ENCODE measurements around the gene SEMA3D.

SEMA3D gene

DNA sequence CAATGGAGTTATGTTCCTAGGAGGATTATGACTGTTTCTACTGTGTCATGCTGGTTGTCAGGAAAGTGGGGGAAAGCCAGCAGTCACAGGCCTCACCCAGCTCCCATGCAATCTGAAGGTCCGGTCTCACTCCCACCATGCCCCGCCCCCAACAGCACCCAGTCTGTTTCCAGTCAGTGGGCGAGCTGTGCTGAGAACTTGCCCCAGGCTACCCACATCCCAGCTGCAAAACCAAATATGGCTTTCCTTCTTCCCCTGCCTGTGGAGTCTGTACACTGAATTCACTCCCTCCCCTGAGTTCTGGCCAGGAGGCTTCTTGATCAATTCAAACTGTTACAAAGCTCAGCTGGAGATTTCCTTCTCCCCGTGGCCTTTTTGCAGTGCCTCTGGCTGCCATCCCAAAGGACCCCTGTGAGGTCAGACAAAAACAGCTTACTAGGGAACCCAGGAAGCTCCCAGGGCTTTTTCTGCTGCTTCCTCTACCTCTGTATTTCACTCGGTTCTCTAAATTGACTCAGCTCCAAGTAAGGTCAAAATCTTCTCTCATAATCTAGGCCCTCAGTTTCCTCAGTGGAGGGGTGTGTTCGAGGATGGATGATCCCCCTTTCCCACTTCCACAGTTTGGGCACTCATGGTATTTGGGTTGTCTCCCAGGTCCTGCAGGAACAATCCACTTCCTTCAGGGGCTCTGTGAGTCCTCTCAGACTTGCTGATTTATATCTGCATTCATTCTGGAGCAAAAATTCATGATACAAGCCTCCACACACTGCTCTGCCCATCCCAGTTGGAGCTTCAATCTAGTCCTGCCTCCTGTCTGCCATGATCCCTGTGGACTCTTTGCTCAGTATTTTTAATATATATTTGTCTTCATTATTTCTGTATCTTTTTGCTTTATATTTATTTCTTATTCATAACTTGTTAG lies 205.5 kb downstream of the SEMA3D start:
- Histone ChIP-seq H3K27me3 (ENCODE audit: control insufficient read depth, insufficient read depth, low read length) (no peaks in the 10 kb centered on the region), H3K4me3 (ENCODE audit: low read depth, low read length) (no peak overlapping the region), H3K79me2 (no peaks in the 10 kb centered on the region), H3K4me2 (ENCODE audit: low read length) (no peak overlapping the region), H3K4me1 (no peaks in the 10 kb centered on the region), H3K27ac (no peak overlapping the region), H3K9me3 (ENCODE audit: control insufficient read depth, low read length) (no peaks in the 10 kb centered on the region), H3K9ac (no peak overlapping the region), H3K36me3 (ENCODE audit: control insufficient read depth, insufficient read depth, low read length) (no peaks in the 10 kb centered on the region), H2AFZ (no peak overlapping the region)
- no peak for TF ChIP-seq CTCF (IDR thresholded peaks at IDR 0.05)

DNA sequence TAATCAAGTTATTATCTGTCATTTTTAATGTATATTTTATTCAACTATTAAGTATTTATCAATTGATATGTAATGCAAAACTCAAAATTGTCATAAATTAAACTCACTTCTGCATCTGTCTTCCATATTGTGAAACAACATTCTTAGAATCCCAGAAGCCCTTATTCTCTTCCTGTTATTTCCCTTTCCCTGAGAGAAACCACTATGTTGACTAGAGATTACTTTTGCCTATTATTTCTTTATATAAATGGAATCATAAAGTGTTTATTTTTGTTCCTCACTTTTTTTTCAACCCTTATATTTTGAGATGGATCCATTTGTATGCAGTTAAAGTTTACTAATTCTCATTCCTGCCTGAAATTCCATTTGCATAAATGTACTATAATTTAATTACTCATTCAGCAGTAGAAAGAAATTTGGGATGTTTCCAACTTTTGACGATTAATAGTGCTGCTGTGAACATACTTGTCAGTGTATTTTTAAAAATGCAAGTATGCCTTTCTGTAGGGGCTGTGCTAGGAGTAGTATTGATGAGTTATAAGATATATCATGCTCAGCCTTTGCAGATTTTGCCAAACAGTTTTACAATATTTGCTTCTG lies 211.2 kb downstream of the SEMA3D start:
- no peak overlapping the region for H3K4me2 ChIP-seq (ENCODE audit: low read length)
- H3K79me2 ChIP-seq, result no peaks in the 10 kb centered on the region
- no peaks in the 10 kb centered on the region for H3K36me3 ChIP-seq (ENCODE audit: control insufficient read depth, insufficient read depth, low read length)
- H3K4me1 ChIP-seq, result no peaks in the 10 kb centered on the region
- H2AFZ ChIP-seq, result no peak overlapping the region
- no peaks in the 10 kb centered on the region for H3K9me3 ChIP-seq (ENCODE audit: control insufficient read depth, low read length)
- no peak overlapping the region for H3K27ac ChIP-seq
- TF ChIP-seq CTCF (IDR thresholded peaks at IDR 0.05), result no peak
- H3K4me3 ChIP-seq (ENCODE audit: low read depth, low read length), result no peak overlapping the region
- no peaks in the 10 kb centered on the region for H3K27me3 ChIP-seq (ENCODE audit: control insufficient read depth, insufficient read depth, low read length)
- no peak overlapping the region for H3K9ac ChIP-seq

GRCh38 chr7:84971360-84971759 lies 215.5 kb downstream of the SEMA3D start:
- no peak overlapping the region for H3K4me3 ChIP-seq (ENCODE audit: low read depth, low read length)
- H3K9ac ChIP-seq, result no peak overlapping the region
- H3K27me3 ChIP-seq (ENCODE audit: control insufficient read depth, insufficient read depth, low read length), result no peaks in the 10 kb centered on the region
- TF ChIP-seq CTCF (IDR thresholded peaks at IDR 0.05), result no peak
- H3K36me3 ChIP-seq (ENCODE audit: control insufficient read depth, insufficient read depth, low read length), result no peaks in the 10 kb centered on the region
- H3K27ac ChIP-seq, result no peak overlapping the region
- no peaks in the 10 kb centered on the region for H3K9me3 ChIP-seq (ENCODE audit: control insufficient read depth, low read length)
- H3K4me2 ChIP-seq (ENCODE audit: low read length), result no peak overlapping the region
- H3K4me1 ChIP-seq, result no peaks in the 10 kb centered on the region
- H3K79me2 ChIP-seq, result no peaks in the 10 kb centered on the region
- H2AFZ ChIP-seq, result no peak overlapping the region

DNA sequence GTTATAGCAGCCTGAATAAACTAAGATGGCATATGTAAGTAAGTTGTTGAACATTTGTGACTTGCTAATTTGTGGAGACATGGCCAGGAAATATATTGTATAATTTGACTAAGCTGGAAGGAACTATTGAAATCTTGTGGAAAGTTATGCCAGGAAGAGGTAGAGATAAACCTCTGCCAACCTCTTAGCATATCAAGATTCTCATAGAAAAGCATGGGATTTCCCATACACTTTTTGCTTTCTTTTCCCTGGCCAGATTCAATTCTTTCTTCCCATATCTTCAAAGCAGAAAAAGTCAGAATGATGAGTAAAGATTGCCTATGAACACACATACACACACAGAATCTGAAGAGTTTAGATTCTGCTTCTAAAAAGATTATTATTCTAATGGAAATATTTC lies 216.2 kb downstream of the SEMA3D start:
- Histone ChIP-seq H3K27ac (no peak overlapping the region), H2AFZ (no peak overlapping the region), H3K4me1 (no peaks in the 10 kb centered on the region), H3K9ac (no peak overlapping the region), H3K9me3 (ENCODE audit: control insufficient read depth, low read length) (no peaks in the 10 kb centered on the region), H3K36me3 (ENCODE audit: control insufficient read depth, insufficient read depth, low read length) (no peaks in the 10 kb centered on the region), H3K4me2 (ENCODE audit: low read length) (no peak overlapping the region), H3K4me3 (ENCODE audit: low read depth, low read length) (no peak overlapping the region), H3K79me2 (no peaks in the 10 kb centered on the region), H3K27me3 (ENCODE audit: control insufficient read depth, insufficient read depth, low read length) (no peaks in the 10 kb centered on the region)
- TF ChIP-seq CTCF (IDR thresholded peaks at IDR 0.05), result no peak
